K562 (cell line): Measurements from ENCODE around the gene NTM. TPM values are rescaled to one million over a fixed set of nuclear protein-coding genes. Genes with fewer than 3 reads are reported as not detected.

Experiments used
- ATAC-seq: fragments of 200-7000 bp; cut with Tn5 transposase; 3 replicates; pipeline ENCODE4 v1.9.1; 2020; ENCODE audit warnings: moderate library complexity
- BruUV-seq: library from RNA; stranded (reverse); fragments of 400-500 nt; replicated peaks from 2 replicates; lab custom pipeline; 2021; lab: Mats Ljungman, UMichigan
- CTCF ChIA-PET: fragments of 300-600 bp; formaldehyde crosslinking; extraction: SDS; loops from one replicate; lab custom pipeline; 2021; ENCODE audit warnings: low intra/inter-chr PET ratio; lab: Yijun Ruan, JAX
- POLR2A ChIA-PET: fragments of 300-600, 350-650 bp; sonication (Branson Sonifier 250); formaldehyde crosslinking; extraction: SDS; loops from one replicate; lab custom pipeline; 2021; ENCODE audit warnings: antibody characterized with exemption, inconsistent platforms; lab: Yijun Ruan, JAX
- DNase-seq, 4 experiments: peaks; one replicate each; pipeline versions ENCODE4 v3.0.0 to v3.0.0-alpha.2; 2011 to 2018; ENCODE audit warnings: low spot score in 3 of 4, mixed read lengths in 3 of 4; ENCODE audit errors: extremely low read depth in 1 of 4
- FAIRE-seq: peaks from 2 replicates; lab custom pipeline; 2011; peaks lifted over from hg19 to GRCh38; lab: Jason Lieb, UNC
- H2AFZ ChIP-seq: 2 replicates; pipeline ENCODE4 v1.6.0; 2011; ENCODE audit warnings: low read depth, low read length, control low read depth, inconsistent platforms
- H3K27ac ChIP-seq: fragments of 200-600 bp; 3 replicates; pipeline ENCODE4 v1.8.0; 2011; ENCODE audit warnings: low read depth, mild to moderate bottlenecking, control low read depth, inconsistent platforms, low read length, moderate library complexity, mixed read lengths; ENCODE audit errors: extremely low read depth
- H3K27me3 ChIP-seq, 2 experiments: fragments of 300-600 bp in 1 of 2; 2 replicates in 1 of 2; 3 replicates in 1 of 2; pipeline versions ENCODE4 v1.6.0 to v1.8.0; 2011; ENCODE audit warnings: inconsistent platforms in 2 of 2, low read length in 2 of 2, mild to moderate bottlenecking in 1 of 2, mixed read lengths in 1 of 2, moderate library complexity in 1 of 2; ENCODE audit not compliant: control insufficient read depth in 2 of 2, insufficient read depth in 2 of 2
- H3K36me3 ChIP-seq: fragments of 300-600 bp; 3 replicates; pipeline ENCODE4 v1.8.0; 2011; ENCODE audit warnings: mild to moderate bottlenecking, low read length, inconsistent platforms; ENCODE audit not compliant: control insufficient read depth, insufficient read depth
- H3K4me1 ChIP-seq, 2 experiments: fragments of 200-600 bp in 1 of 2; replicated peaks in 1 of 2; 2 replicates in 1 of 2; 3 replicates in 1 of 2; pipeline versions ENCODE4 v1.5.1 to v1.8.0; 2011; ENCODE audit warnings: inconsistent platforms in 2 of 2, low read length in 2 of 2, mild to moderate bottlenecking in 1 of 2, mixed read lengths in 1 of 2, moderate library complexity in 1 of 2; ENCODE audit not compliant: control insufficient read depth in 2 of 2, insufficient read depth in 2 of 2
- H3K4me2 ChIP-seq: 2 replicates; pipeline ENCODE4 v1.6.1; 2011; ENCODE audit warnings: low read length, control low read depth, inconsistent platforms, mixed read lengths; ENCODE audit not compliant: insufficient read depth
- H3K4me3 ChIP-seq: fragments of 200-600 bp; sonication (generic), shearing (Covaris generic); 2 replicates; pipeline ENCODE4 v1.5.1; 2016; ENCODE audit warnings: control low read depth, inconsistent platforms
- H3K79me2 ChIP-seq: fragments of 200-600 bp; 3 replicates; pipeline ENCODE4 v1.8.0; 2011; ENCODE audit warnings: low read length, inconsistent platforms; ENCODE audit not compliant: control insufficient read depth, insufficient read depth
- H3K9ac ChIP-seq, 2 experiments: 2 replicates each; pipeline versions ENCODE4 v1.6.0 to v1.6.1; 2011; ENCODE audit warnings: low read depth in 2 of 2, low read length in 2 of 2, control low read depth in 1 of 2, inconsistent platforms in 1 of 2, mild to moderate bottlenecking in 1 of 2, mixed read lengths in 1 of 2; ENCODE audit not compliant: insufficient read depth in 1 of 2
- H3K9me1 ChIP-seq: one replicate; pipeline ENCODE4 v1.6.0; 2011; ENCODE audit warnings: inconsistent platforms, mild to moderate bottlenecking, low read length, moderate library complexity; ENCODE audit not compliant: control insufficient read depth, insufficient read depth
- H3K9me3 ChIP-seq: replicated peaks from 2 replicates; pipeline ENCODE4 v1.5.1; 2011; ENCODE audit warnings: low read depth, low read length, inconsistent platforms; ENCODE audit not compliant: control insufficient read depth, insufficient read depth
- H4K20me1 ChIP-seq: replicated peaks from 2 replicates; pipeline ENCODE4 v1.6.1; 2011; ENCODE audit warnings: low read length, inconsistent platforms, mixed read lengths; ENCODE audit not compliant: control insufficient read depth, insufficient read depth
- CTBP1 ChIP-seq: fragments of 450-650 bp; IDR thresholded peaks from 2 replicates; pipeline ENCODE4 v1.6.1; 2016; ENCODE audit warnings: borderline replicate concordance
- EP300 ChIP-seq: IDR thresholded peaks from 2 replicates; pipeline ENCODE4 v1.6.1; 2012; ENCODE audit warnings: low read length, improper control_type of control experiment
- FOXJ2 ChIP-seq: fragments of 200-800 bp; sonication (Bioruptor generic); IDR thresholded peaks from 2 replicates; pipeline ENCODE4 v1.6.1; 2016; ENCODE audit warnings: missing genetic modification characterization, missing compliant biosample characterization
- JUN ChIP-seq, 2 experiments: sonication (generic) in 1 of 2; formaldehyde crosslinking in 1 of 2; IDR thresholded peaks; 2 replicates each; pipeline versions ENCODE4 v1.6.1 to v1.8.0; 2012 to 2022; ENCODE audit warnings: borderline replicate concordance in 2 of 2, mild to moderate bottlenecking in 2 of 2, improper control_type of control experiment in 1 of 2, low read depth in 1 of 2, low read length in 1 of 2, missing genetic modification reagents in 1 of 2
- NCOA2 ChIP-seq, 2 experiments: fragments of 450-650 bp; IDR thresholded peaks; 2 replicates each; pipeline ENCODE4 v1.6.1; 2018; ENCODE audit warnings: mild to moderate bottlenecking in 2 of 2, moderate library complexity in 1 of 2; ENCODE audit not compliant: partially characterized antibody in 2 of 2
- NFRKB ChIP-seq: fragments of 450-650 bp; IDR thresholded peaks from 2 replicates; pipeline ENCODE4 v1.6.1; 2016; ENCODE audit warnings: low read depth
- POLR2G ChIP-seq: fragments of 200-400 bp; formaldehyde crosslinking; IDR thresholded peaks from 2 replicates; pipeline ENCODE4 v1.6.1; 2017; ENCODE audit warnings: low read depth, mild to moderate bottlenecking, antibody characterized with exemption, low read length, moderate library complexity
- PTRF ChIP-seq: fragments of 450-650 bp; IDR thresholded peaks from 2 replicates; pipeline ENCODE4 v1.6.1; 2016; ENCODE audit warnings: mild to moderate bottlenecking, missing genetic modification characterization, missing compliant biosample characterization
- ZFP30 ChIP-seq: fragments of 250-450 bp; sonication (Bioruptor Pico); IDR thresholded peaks from 2 replicates; pipeline ENCODE4 v1.8.0; 2022; ENCODE audit warnings: moderate library complexity, mild to moderate bottlenecking, inconsistent platforms, borderline replicate concordance
- ZNF165 ChIP-seq: fragments of 250-450 bp; sonication (Bioruptor Pico); IDR thresholded peaks from 2 replicates; pipeline ENCODE4 v1.4.0; 2020; ENCODE audit warnings: borderline replicate concordance
- ZNF41 ChIP-seq: fragments of 250-450 bp; sonication (Bioruptor Pico); conservative IDR thresholded peaks from 2 replicates; pipeline ENCODE4 v1.4.0; 2020; ENCODE audit warnings: mild to moderate bottlenecking
- ZNF75A ChIP-seq: fragments of 450-650 bp; formaldehyde crosslinking; IDR thresholded peaks from 2 replicates; pipeline ENCODE4 v1.4.0; 2020; ENCODE audit warnings: mild to moderate bottlenecking
- WGBS: fragments of 100-300 bp; shearing (Covaris generic); methylation state at CpG from one replicate; pipeline ENCODE4 v1.1.6; 2016; ENCODE audit warnings: low coverage, mixed read lengths; ENCODE audit not compliant: insufficient coverage; ENCODE audit errors: missing lambda C conversion rate; 5-methylcytosine and 5-hydroxymethylcytosine counted together
- in situ Hi-C: fragments of 300-500 bp; cut with MboI; formaldehyde crosslinking; loops from 4 replicates; pipeline ENCODE4 v1.15.0; 2018; ENCODE audit warnings: inconsistent platforms, mixed read lengths
- intact Hi-C: fragments of 100-400 bp; cut with micrococcal nuclease; formaldehyde crosslinking; loops from 2 replicates; pipeline ENCODE4 v1.14.2; 2022
- polyA plus RNA-seq, 8 experiments: library from polyadenylated mRNA; depleted of rRNA in 4 of 8; stranded (reverse) in 5 of 8; unstranded in 3 of 8; fragments of >200 nt; fragmentation: Nextera tagmentation in 2 of 8; fragmentation: Illumina TruSeq in 1 of 8; extraction: Ambion mirVana in 2 of 8; extraction: Trizol in 1 of 8; gene quantifications; 2 replicates each; pipeline versions ENCODE4 v1.2.1 to v1.2.3, GENCODE V29; 2011 to 2014; ENCODE audit warnings: inconsistent platforms in 1 of 8, missing spikeins in 1 of 8
- total RNA-seq, 7 experiments: library from RNA; depleted of rRNA in 6 of 7; stranded (reverse); fragments of >200 nt in 6 of 7; fragmentation: Illumina TruSeq in 2 of 7; extraction: Trizol in 2 of 7; gene quantifications; 2 replicates each; pipeline versions ENCODE4 v1.2.1 to v1.2.3, GENCODE V29; 2011 to 2021; ENCODE audit warnings: low replicate concordance in 1 of 7
- TF ChIP-seq, protein P1 (sequence below): fragments of 450-650 bp; IDR thresholded peaks from 2 replicates; pipeline ENCODE4 v1.6.1; 2016; ENCODE audit warnings: low read depth, mild to moderate bottlenecking, moderate library complexity
- TF ChIP-seq, protein P2 (sequence below), 2 experiments: fragments of 450-650 bp in 1 of 2; sonication (generic) in 1 of 2; formaldehyde crosslinking; conservative IDR thresholded peaks; 2 replicates each; pipeline versions ENCODE4 v1.4.0 to v1.8.1; 2020 to 2022; ENCODE audit warnings: mild to moderate bottlenecking in 1 of 2, missing genetic modification reagents in 1 of 2
- TF ChIP-seq, protein P3 (sequence below): fragments of 450-650 bp; formaldehyde crosslinking; IDR thresholded peaks from 2 replicates; pipeline ENCODE4 v1.4.0; 2022; ENCODE audit warnings: missing genetic modification characterization
- TF ChIP-seq, protein P4 (sequence below), 2 experiments: fragments of 450-650 bp; conservative IDR thresholded peaks; 2 replicates each; pipeline ENCODE4 v1.6.1; 2017; ENCODE audit warnings: mild to moderate bottlenecking in 2 of 2, moderate library complexity in 2 of 2

Gene NTM
- total and polyA plus RNA-seq, 9 of the 15 experiments (the other 6 are each of a cell fraction or from before 2014, with no cell fraction given): not detected

DNA sequence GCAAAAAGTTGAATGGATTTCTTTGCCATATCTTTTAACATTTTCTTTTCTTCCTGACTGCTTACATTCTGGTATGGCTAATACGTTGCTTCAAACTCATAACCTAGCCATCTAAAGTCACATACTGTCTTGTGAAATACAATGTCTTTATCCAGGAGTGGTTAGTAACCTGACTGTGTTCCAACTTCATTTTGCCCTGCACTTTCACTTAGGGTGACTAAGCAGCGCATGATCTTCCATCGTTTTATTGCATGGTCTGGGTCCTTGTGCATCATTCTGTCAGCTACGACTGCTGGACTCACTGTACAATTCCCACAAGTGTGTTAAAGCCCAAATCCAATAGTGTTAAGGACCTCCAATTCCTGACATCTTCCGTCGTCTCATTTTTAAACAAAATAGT lies 403.2 kb downstream of the NTM start:
- no peaks in the 10 kb centered on the region for H3K4me1 ChIP-seq
- H3K36me3 ChIP-seq: no peaks in the 10 kb centered on the region
- CTCF ChIA-PET: no interaction called here
- H2AFZ ChIP-seq: no peak overlapping the region
- BruUV-seq: no TSS peak
- WGBS: 0% methylated on average over 6 of the region's 6 CpGs
- POLR2A ChIA-PET: no interaction called here
- TF ChIP-seq NCOA2 (IDR thresholded peaks at IDR 0.05; ENCODE audit: partially characterized antibody in 2 of 2) (no peak), ZNF41 (no peak), JUN (IDR thresholded peaks at IDR 0.05; ENCODE audit: borderline replicate concordance, low read depth, low read length) (no peak), JUN (CRISPR knock-in tag; IDR thresholded peaks at IDR 0.05; ENCODE audit: borderline replicate concordance) (no peak), CTBP1 (no peak), ZFP30 (CRISPR knock-in tag) (no peak), PTRF (tag) (no peak), FOXJ2 (tag) (no peak), ZNF75A (CRISPR knock-in tag) (no peak), NFRKB (no peak), EP300 (no peak), ZNF165 (no peak), POLR2G (no peak)
- TF ChIP-seq, protein P1, sequence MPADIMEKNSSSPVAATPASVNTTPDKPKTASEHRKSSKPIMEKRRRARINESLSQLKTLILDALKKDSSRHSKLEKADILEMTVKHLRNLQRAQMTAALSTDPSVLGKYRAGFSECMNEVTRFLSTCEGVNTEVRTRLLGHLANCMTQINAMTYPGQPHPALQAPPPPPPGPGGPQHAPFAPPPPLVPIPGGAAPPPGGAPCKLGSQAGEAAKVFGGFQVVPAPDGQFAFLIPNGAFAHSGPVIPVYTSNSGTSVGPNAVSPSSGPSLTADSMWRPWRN: no peak
- TF ChIP-seq, protein P2, sequence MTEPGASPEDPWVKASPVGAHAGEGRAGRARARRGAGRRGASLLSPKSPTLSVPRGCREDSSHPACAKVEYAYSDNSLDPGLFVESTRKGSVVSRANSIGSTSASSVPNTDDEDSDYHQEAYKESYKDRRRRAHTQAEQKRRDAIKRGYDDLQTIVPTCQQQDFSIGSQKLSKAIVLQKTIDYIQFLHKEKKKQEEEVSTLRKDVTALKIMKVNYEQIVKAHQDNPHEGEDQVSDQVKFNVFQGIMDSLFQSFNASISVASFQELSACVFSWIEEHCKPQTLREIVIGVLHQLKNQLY (CRISPR knock-in tag; conservative IDR thresholded peaks at IDR 0.05): no peak
- TF ChIP-seq, protein P3, sequence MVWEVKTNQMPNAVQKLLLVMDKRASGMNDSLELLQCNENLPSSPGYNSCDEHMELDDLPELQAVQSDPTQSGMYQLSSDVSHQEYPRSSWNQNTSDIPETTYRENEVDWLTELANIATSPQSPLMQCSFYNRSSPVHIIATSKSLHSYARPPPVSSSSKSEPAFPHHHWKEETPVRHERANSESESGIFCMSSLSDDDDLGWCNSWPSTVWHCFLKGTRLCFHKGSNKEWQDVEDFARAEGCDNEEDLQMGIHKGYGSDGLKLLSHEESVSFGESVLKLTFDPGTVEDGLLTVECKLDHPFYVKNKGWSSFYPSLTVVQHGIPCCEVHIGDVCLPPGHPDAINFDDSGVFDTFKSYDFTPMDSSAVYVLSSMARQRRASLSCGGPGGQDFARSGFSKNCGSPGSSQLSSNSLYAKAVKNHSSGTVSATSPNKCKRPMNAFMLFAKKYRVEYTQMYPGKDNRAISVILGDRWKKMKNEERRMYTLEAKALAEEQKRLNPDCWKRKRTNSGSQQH: no peak
- TF ChIP-seq, protein P4, sequence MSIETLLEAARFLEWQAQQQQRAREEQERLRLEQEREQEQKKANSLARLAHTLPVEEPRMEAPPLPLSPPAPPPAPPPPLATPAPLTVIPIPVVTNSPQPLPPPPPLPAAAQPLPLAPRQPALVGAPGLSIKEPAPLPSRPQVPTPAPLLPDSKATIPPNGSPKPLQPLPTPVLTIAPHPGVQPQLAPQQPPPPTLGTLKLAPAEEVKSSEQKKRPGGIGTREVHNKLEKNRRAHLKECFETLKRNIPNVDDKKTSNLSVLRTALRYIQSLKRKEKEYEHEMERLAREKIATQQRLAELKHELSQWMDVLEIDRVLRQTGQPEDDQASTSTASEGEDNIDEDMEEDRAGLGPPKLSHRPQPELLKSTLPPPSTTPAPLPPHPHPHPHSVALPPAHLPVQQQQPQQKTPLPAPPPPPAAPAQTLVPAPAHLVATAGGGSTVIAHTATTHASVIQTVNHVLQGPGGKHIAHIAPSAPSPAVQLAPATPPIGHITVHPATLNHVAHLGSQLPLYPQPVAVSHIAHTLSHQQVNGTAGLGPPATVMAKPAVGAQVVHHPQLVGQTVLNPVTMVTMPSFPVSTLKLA (conservative IDR thresholded peaks at IDR 0.05): no peak
- H4K20me1 ChIP-seq: no peaks in the 10 kb centered on the region
- no peak overlapping the region for H3K4me3 ChIP-seq
- no peak overlapping the region for H3K4me2 ChIP-seq
- no peak for FAIRE-seq
- H3K9ac ChIP-seq: no peak overlapping the region
- H3K79me2 ChIP-seq: no peaks in the 10 kb centered on the region
- no peak overlapping the region for H3K27ac ChIP-seq
- no peak for ATAC-seq
- intact Hi-C loops: no loop called here
- in situ Hi-C loops: no loop called here
- H3K27me3 ChIP-seq: no peaks in the 10 kb centered on the region
- no peaks in the 10 kb centered on the region for H3K9me3 ChIP-seq
- no peaks in the 10 kb centered on the region for H3K9me1 ChIP-seq
- no peak for DNase-seq
